C4-2B (cell line): ENCODE results near the gene MCOLN1.

ENCODE experiments used
- H3K27ac ChIP-seq: fragments of 450-650 bp; 2 replicates; pipeline ENCODE4 v1.5.1; 2017
- CTCF ChIP-seq: fragments of 450-650 bp; conservative IDR thresholded peaks from 2 replicates; pipeline ENCODE4 v1.5.1; 2017; ENCODE audit warnings: mild to moderate bottlenecking
- ZFX ChIP-seq: fragments of 450-650 bp; IDR thresholded peaks from 2 replicates; pipeline ENCODE4 v1.6.1; 2017

MCOLN1 gene

GRCh38 chr19:7504684-7505083 lies 17.7 kb upstream of the MCOLN1 start:
- TF ChIP-seq CTCF (no peak), ZFX (no peak)
- H3K27ac ChIP-seq = no peak overlapping the region

DNA sequence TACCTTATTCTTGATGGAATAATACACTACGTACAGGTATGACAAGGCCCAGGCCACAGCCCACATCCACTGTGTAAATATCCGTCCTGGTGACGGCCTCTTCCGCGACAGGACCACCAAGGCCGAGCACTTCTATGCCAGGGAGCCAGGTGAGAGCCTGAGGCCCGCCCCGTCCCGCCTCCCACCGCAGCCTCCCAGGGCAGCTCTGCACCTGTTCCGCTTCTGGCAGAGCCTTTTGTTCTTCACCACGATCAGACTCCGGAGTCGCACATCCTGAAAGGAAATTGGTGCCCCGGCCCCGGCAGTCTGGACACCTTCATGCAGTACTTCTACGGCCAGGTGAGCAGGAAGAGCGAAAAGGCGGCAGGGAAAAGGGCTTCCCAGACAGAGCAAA lies 17.1 kb upstream of the MCOLN1 start:
- peak overlapping the region; percentile 34; the same call in 1 of the 2 replicates for H3K27ac ChIP-seq
- TF ChIP-seq ZFX (no peak), CTCF (no peak)

GRCh38 chr19:7505682-7506384 lies 16.6 kb upstream of the MCOLN1 start:
- TF ChIP-seq ZFX = no peak
- H3K27ac ChIP-seq = peak overlapping the region; percentile 34

- H3K27ac ChIP-seq = peak overlapping the region; percentile 34; the same call in 1 of the 2 replicates
- no peak for TF ChIP-seq CTCF
- TF ChIP-seq ZFX = no peak
Measured at GRCh38 chr19:7506385-7507328, 15.8 kb upstream of the MCOLN1 start.

DNA sequence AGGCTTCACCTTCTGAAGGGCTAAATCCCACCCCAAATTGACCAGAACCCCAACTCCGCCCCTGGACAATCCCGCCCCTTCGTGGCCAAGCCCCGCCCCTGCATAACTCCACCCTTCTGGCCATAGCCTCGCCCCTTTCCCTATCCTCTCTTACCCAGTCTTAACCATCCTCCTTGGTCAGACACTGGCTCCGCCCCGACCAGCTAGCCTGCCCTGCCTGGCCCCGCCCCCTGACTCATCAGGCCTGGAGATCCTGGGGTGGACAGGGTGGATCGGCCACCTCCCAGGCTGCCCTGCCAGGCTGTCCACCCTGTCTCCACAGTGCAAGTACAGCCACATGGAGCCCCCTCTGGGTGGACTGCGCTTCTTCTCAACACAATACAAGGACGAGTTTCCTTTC lies 14.5 kb upstream of the MCOLN1 start:
- H3K27ac ChIP-seq = no peak overlapping the region
- TF ChIP-seq CTCF = no peak
- no peak for TF ChIP-seq ZFX

DNA sequence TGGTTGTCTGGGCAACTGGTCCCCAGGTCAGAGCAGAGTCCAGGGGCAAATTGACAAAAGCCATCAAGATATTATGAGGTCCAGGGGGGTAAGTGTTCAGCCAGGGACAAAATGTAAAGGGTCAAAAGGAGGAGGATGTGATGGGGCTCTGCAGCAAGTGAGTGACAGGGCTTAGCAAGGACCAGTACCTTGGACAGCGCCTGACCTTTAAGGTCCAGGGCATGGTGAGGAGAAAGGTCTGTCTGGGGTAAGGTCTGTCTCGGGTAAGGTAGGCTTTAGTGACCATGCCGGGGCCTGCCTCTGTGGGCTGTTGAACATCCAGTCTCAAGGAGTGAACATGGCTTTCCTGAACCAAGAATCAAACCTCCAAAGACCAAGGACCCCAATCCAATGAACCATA lies 12.8 kb upstream of the MCOLN1 start:
- no peak overlapping the region for H3K27ac ChIP-seq
- TF ChIP-seq CTCF = no peak
- no peak for TF ChIP-seq ZFX

DNA sequence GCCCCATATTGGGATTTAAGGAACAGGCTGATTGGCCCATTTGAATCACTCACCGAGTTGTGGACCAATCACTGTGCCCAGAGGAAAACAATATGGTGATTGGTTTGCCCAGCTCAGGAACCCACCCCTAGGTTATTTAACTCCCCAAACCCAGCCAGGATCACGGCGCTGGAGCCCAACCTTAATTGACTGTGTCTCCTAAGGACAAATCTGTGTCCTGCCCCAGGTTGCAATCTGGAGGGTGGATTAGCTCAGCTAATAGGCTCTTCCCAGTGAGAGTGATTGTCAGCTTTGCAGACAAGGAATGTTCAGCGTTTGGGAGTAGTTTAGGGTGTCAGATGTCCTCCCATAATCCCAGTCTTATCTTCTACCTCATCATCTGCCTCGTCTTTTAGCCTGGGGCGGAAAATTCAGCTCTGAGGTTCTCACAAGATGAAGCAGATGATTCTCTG lies 10.0 kb upstream of the MCOLN1 start:
- TF ChIP-seq CTCF = no peak
- no peak overlapping the region for H3K27ac ChIP-seq
